DMS 273 (cell line): ENCODE data around the gene CES4A.

ENCODE experiments used
- DNase-seq: peaks from one replicate; lab custom pipeline; 2025; ENCODE audit not compliant: unreplicated experiment; lab: John Stamatoyannopoulos, UW

Gene CES4A

GRCh38 chr16:67041520-67041919 lies 53.1 kb downstream of the CES4A start:
- peak; percentile 14 for DNase-seq

GRCh38 chr16:67043420-67043819 lies 55.0 kb downstream of the CES4A start:
- DNase-seq, result no peak

DNA sequence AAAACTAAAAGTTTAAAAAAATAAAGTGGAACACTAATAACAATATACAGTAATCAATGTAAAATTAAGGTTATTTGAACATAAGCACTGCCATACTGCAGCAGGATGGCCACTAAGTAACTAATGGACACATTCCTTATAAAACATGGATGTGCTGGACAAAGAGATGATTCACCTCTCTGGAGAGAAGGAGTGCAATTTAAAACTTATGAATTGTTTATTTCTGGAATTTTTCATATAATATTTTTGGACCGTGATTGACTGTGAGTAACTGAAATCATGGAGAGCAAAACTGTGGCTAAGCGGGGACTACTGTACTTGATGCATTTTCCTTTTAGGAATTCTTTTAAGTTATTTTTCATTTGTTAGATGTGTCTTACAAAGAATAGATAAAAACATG lies 62.4 kb downstream of the CES4A start:
- DNase-seq, result no peak

DNA sequence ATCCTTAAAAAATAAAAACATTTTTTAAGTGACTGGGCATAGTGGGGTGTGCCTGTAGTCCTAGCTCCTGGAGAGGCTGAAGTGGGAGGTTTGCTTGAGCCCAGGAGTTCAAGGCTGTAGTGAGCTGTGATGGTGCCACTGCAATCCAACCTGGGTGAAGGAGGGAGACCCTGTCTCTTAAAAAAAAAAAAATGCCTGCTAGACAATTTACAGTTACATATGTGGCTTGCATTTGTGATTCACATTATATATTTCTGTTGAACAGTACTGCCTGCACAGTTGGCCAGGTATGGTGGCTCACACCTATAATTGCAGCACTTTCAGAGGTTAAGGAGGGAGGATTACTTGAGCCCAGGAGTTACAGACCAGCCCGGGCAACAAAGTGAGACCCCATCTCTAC lies 64.0 kb downstream of the CES4A start:
- DNase-seq, result no peak

GRCh38 chr16:67053767-67054334 lies 65.5 kb downstream of the CES4A start:
- no peak for DNase-seq

DNA sequence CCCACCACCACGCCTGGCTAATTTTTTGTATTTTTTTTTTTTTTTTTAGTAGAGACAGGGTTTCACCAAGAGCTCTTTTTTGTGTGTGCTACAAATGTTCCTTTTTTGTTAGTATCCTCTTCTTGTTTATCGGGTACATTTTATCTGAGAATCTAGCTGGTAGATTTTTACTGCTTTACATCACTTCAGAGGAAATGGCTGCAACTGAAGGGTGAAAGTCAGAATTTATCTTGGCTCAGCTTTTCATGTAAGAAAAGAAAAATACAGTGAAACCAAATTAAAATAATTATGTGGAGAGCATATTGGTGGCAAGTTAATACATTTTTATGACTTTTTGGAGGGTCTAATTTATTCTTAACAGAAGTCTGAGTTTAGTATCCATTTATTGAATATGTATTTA lies 66.5 kb downstream of the CES4A start:
- DNase-seq, result no peak

GRCh38 chr16:67055712-67056487 lies 67.5 kb downstream of the CES4A start:
- DNase-seq, result no peak
